Smooth muscle cell (in vitro differentiated cells): ENCODE data around the gene BTG1. TPM values are rescaled to one million over a fixed set of nuclear protein-coding genes. Genes with fewer than 3 reads are reported as not detected.

Source experiments
- DNase-seq: peaks from one replicate; lab custom pipeline; 2025; ENCODE audit not compliant: unreplicated experiment; lab: John Stamatoyannopoulos, UW
- H2AFZ ChIP-seq: fragments of 200-600 bp; sonication (generic); 2 replicates; pipeline ENCODE4 v1.6.0; 2016; ENCODE audit warnings: antibody characterized with exemption, low read depth, mild to moderate bottlenecking
- H3F3A ChIP-seq: fragments of 200-600 bp; sonication (generic); 2 replicates; pipeline ENCODE4 v1.6.0; 2017; ENCODE audit warnings: antibody characterized with exemption, low read depth
- H3K27ac ChIP-seq: fragments of 200-600 bp; sonication (generic); 2 replicates; pipeline ENCODE4 v1.5.1; 2016; ENCODE audit warnings: low read depth, mild to moderate bottlenecking
- H3K27me3 ChIP-seq: fragments of 200-600 bp; sonication (generic); 2 replicates; pipeline ENCODE4 v1.6.1; 2016; ENCODE audit warnings: low read depth, mild to moderate bottlenecking
- H3K36me3 ChIP-seq: fragments of 200-600 bp; sonication (generic); 2 replicates; pipeline ENCODE4 v1.5.1; 2016; ENCODE audit warnings: low read depth
- H3K4me1 ChIP-seq: fragments of 200-600 bp; sonication (generic); 2 replicates; pipeline ENCODE4 v1.5.1; 2016; ENCODE audit warnings: low read depth
- H3K4me2 ChIP-seq: fragments of 200-600 bp; sonication (generic); 2 replicates; pipeline ENCODE4 v1.6.0; 2016; ENCODE audit warnings: mild to moderate bottlenecking
- H3K4me3 ChIP-seq: fragments of 200-600 bp; sonication (generic); 2 replicates; pipeline ENCODE4 v1.5.1; 2016; ENCODE audit warnings: mild to moderate bottlenecking
- H3K79me2 ChIP-seq: fragments of 200-600 bp; sonication (generic); 2 replicates; pipeline ENCODE4 v1.6.0; 2016; ENCODE audit warnings: low read depth, mild to moderate bottlenecking
- H3K9ac ChIP-seq: fragments of 200-600 bp; sonication (generic); 2 replicates; pipeline ENCODE4 v1.6.0; 2016; ENCODE audit warnings: low read depth
- H3K9me3 ChIP-seq: fragments of 200-600 bp; sonication (generic); replicated peaks from 2 replicates; pipeline ENCODE4 v1.5.1; 2016; ENCODE audit warnings: low read depth
- H4K20me1 ChIP-seq: fragments of 200-600 bp; sonication (generic); 2 replicates; pipeline ENCODE4 v1.6.0; 2016; ENCODE audit warnings: low read depth
- CTCF ChIP-seq: fragments of 200-600 bp; sonication (generic); IDR thresholded peaks from 2 replicates; pipeline ENCODE4 v1.5.1; 2017; ENCODE audit warnings: borderline replicate concordance, mild to moderate bottlenecking, antibody characterized with exemption; ENCODE audit not compliant: insufficient read depth, poor library complexity, severe bottlenecking
- WGBS: methylation state at CpG from one replicate; pipeline ENCODE4 v1.1.7; 2016; ENCODE audit warnings: low lambda C conversion rate; 5-methylcytosine and 5-hydroxymethylcytosine counted together
- polyA plus RNA-seq: library from polyadenylated mRNA; unstranded; fragments of >200 nt; fragmentation: Nextera tagmentation; extraction: Ambion mirVana; gene quantifications from 2 replicates; pipeline ENCODE4 v1.2.1, GENCODE V29; 2016
- total RNA-seq: library from RNA; depleted of rRNA; stranded (reverse); fragments of >200 nt; gene quantifications from 2 replicates; pipeline ENCODE4 v1.2.3, GENCODE V29; 2014

The BTG1 gene
- total and polyA plus RNA-seq, 2 experiments from 2014 or later, result 42.1 to 70.4 TPM

- H3K36me3 ChIP-seq, result no peaks in the 10 kb centered on the region
- H4K20me1 ChIP-seq, result no peaks in the 10 kb centered on the region
- no peak overlapping the region for H3K9ac ChIP-seq
- H3K27me3 ChIP-seq, result no peaks in the 10 kb centered on the region
- H3K9me3 ChIP-seq, result no peaks in the 10 kb centered on the region
- H3K79me2 ChIP-seq, result no peaks in the 10 kb centered on the region
- H2AFZ ChIP-seq, result no peak overlapping the region
- no peak for TF ChIP-seq CTCF
- WGBS, result 89% methylated on average over 2 of the region's 2 CpGs
- no peak overlapping the region for H3K4me3 ChIP-seq
- no peaks in the 10 kb centered on the region for H3F3A ChIP-seq
- no peak overlapping the region for H3K27ac ChIP-seq
- H3K4me1 ChIP-seq, result peaks cover 12% of the 10 kb centered on the region
- DNase-seq, result no peak
- H3K4me2 ChIP-seq, result no peak overlapping the region
These were observed 30.8 kb downstream of the BTG1 start for GRCh38 chr12:92114834-92115233.

- no peaks in the 10 kb centered on the region for H3K36me3 ChIP-seq
- H3K4me2 ChIP-seq, result no peak overlapping the region
- no peaks in the 10 kb centered on the region for H3F3A ChIP-seq
- H3K27ac ChIP-seq, result no peak overlapping the region
- H3K4me1 ChIP-seq, result peaks cover 39% of the 10 kb centered on the region
- H3K9ac ChIP-seq, result no peak overlapping the region
- H3K9me3 ChIP-seq, result no peaks in the 10 kb centered on the region
- H4K20me1 ChIP-seq, result no peaks in the 10 kb centered on the region
- no peak overlapping the region for H2AFZ ChIP-seq
- H3K4me3 ChIP-seq, result no peak overlapping the region
- no peaks in the 10 kb centered on the region for H3K79me2 ChIP-seq
- no peak for DNase-seq
- TF ChIP-seq CTCF, result no peak
- H3K27me3 ChIP-seq, result no peaks in the 10 kb centered on the region
These were observed 34.4 kb downstream of the BTG1 start for GRCh38 chr12:92111256-92111655.

- no peaks in the 10 kb centered on the region for H4K20me1 ChIP-seq
- WGBS, result 18% methylated on average over 1 of the region's 1 CpG
- H3K36me3 ChIP-seq, result no peaks in the 10 kb centered on the region
These were observed 35.5 kb downstream of the BTG1 start for GRCh38 chr12:92110083-92110640.

More at GRCh38 chr12:92110083-92110640, 35.5 kb downstream of the BTG1 start:
- no peak for DNase-seq
- Histone ChIP-seq H3K79me2 (no peaks in the 10 kb centered on the region), H3K27ac (no peak overlapping the region), H3K27me3 (no peaks in the 10 kb centered on the region), H2AFZ (no peak overlapping the region), H3F3A (peaks cover 2% of the 10 kb centered on the region), H3K4me1 (peaks cover 39% of the 10 kb centered on the region), H3K9me3 (no peaks in the 10 kb centered on the region), H3K4me3 (no peak overlapping the region), H3K4me2 (no peak overlapping the region), H3K9ac (no peak overlapping the region)
- TF ChIP-seq CTCF, result no peak
